ENCODE data around the gene BICRAL.
A peak's percentile ranks its signal among the peaks of the same experiment; 100 is the strongest.
"Not testable (repeated sequence)": the region's sequence is repeated elsewhere in the genome, so short reads cannot be mapped to it uniquely, and the experiment has no call there.

The BICRAL gene

GRCh38 chr6:42845327-42845694, 63.5 kb downstream of the BICRAL start:
- no peak for DNase-seq (ENCODE audit: low read depth)

GRCh38 chr6:42846505-42846904, 64.7 kb downstream of the BICRAL start:
- no peak for DNase-seq (ENCODE audit: low read depth)

DNA sequence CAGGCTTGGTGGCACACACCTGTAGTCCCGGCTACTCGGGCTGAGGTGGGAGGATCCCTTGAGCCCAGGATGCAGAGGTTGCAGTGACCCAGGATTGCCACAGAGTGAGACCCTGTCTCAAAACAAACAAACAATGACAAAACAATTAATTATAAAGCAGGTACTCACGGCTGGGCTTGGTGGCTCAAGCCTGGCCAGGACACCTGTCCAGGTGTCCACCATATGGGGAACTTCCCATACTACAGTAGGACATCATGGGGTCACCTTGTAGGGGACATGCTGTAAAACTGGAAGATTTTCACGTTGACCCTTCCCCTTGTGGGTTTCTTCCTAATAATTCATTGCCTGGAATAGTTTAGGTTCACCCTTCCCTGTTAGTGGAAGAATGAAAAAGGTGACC, 66.8 kb downstream of the BICRAL start:
- DNase-seq (ENCODE audit: low read depth) = no peak

- DNase-seq (ENCODE audit: low read depth) = no peak
Measured at GRCh38 chr6:42851599-42851998, 69.7 kb downstream of the BICRAL start.

- DNase-seq (ENCODE audit: low read depth) = no peak
Measured at GRCh38 chr6:42860036-42860435, 78.2 kb downstream of the BICRAL start.

- no peak for DNase-seq (ENCODE audit: low read depth)
Measured at GRCh38 chr6:42860481-42860880, 78.6 kb downstream of the BICRAL start.

DNA sequence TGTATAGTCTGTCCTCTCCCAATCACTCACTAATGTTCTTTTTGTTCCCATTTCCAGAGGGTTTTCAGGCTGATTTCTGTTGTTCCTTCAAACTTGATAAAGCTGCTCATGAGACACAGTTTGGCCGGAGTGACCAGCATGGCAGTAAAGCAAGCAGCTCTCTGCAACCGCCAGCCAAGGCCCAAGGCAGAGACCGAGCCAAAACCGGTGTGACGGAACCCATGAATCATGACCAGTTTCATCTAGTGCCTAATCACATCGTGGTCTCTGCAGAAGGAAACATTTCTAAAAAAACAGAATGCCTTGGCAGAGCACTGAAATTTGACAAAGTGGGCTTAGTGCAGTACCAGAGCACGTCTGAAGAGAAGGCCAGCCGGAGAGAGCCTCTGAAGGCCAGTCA, 82.8 kb downstream of the BICRAL start:
- no peak for DNase-seq (ENCODE audit: low read depth)

DNA sequence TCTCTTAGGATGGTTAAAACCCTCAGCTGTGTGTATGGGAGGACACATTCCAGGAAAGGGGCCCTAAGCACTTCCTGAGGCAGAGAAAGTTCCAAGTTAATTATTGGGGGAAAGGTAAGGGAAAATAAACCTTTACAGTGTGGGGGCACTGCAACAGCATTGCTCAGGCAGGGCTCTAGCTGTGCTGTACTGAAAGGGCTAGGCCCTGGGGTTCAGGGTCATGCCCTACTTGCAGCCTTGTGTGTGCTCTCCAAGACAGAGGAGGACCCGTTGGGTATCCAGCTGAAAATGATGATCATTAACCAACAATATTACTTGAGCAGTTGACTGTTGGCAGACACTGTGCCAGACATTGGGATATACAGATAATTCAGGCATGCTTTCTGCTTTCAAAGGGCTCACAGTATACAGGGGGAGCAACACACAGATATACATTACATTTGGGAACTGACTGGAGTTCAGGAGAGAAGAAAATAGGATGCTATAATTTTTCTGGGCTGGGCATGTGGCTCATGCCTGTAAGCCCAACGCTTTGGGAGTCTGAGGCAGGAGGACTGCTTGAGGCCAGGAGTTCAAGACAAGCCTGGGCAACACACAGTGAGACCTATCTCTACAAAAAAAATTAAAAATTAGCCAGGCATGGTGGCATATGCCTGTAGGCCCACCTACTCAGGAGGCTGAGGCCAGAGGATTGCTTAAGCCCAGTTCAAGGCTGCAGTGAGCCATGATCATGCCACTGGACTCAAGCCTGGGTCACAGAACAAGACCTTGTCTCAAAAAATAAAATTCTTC, 88.5 kb downstream of the BICRAL start:
- DNase-seq (ENCODE audit: low read depth) = no peak

DNA sequence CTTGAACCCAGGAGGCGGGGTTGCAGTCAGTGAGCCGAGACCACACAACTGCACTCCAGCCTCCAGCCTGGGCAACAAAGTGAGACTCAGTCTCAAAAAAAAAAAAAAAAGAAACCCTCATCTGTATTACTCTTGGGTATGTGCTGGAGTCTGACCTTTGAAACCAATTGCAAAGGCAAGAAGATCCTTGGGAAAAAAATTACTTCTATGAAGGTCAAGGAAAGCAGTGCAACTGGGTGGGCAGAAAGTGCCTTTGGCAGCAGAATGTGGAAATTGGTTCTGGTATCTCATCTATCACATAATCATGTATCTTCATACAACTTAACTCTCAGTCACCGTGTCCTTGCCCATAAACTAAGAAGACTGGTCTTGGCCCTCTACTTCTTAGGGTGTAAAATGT, 89.9 kb downstream of the BICRAL start:
- no peak for DNase-seq (ENCODE audit: low read depth)

- no peak for DNase-seq (ENCODE audit: low read depth)
Measured at GRCh38 chr6:42873313-42873712, 91.5 kb downstream of the BICRAL start.

DNA sequence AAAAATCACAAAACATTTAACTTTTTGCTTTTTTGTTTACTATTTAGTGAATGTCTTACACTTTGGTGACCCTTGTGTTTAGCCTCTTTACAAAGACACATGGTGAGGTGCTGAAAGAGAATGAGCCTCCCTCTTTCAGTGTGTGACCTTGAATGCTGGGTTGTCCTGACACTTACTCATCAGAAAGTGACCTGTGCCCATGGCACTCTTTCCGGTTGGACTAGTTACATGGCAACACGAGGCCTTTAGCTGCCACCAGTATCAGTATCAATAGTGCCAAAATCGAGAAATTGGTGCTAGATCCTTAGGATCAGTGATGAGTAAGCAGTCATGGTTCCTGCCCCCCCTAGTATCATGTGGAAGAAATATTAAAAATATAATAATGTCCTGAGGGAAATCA, 95.8 kb downstream of the BICRAL start:
- DNase-seq (ENCODE audit: low read depth) = no peak

- peak; percentile 66 for DNase-seq (ENCODE audit: low read depth)
Measured at GRCh38 chr6:42879372-42880239, 97.8 kb downstream of the BICRAL start, which contains the start of gene RPL7L1. RPL7L1 (plus strand) TSS chr6:42879616; CDS start chr6:42879911, 295 bp downstream.

GRCh38 chr6:42880240-42880817, 98.5 kb downstream of the BICRAL start:
- DNase-seq (ENCODE audit: low read depth) = not testable (repeated sequence)

- DNase-seq (ENCODE audit: low read depth) = not testable (repeated sequence)
Measured at GRCh38 chr6:42880871-42881270, 99.0 kb downstream of the BICRAL start.

- DNase-seq (ENCODE audit: low read depth) = no peak
Measured at GRCh38 chr6:42885702-42886101, 103.8 kb downstream of the BICRAL start.

GRCh38 chr6:42888201-42888600, 106.3 kb downstream of the BICRAL start:
- not testable (repeated sequence) for DNase-seq (ENCODE audit: low read depth)

DNA sequence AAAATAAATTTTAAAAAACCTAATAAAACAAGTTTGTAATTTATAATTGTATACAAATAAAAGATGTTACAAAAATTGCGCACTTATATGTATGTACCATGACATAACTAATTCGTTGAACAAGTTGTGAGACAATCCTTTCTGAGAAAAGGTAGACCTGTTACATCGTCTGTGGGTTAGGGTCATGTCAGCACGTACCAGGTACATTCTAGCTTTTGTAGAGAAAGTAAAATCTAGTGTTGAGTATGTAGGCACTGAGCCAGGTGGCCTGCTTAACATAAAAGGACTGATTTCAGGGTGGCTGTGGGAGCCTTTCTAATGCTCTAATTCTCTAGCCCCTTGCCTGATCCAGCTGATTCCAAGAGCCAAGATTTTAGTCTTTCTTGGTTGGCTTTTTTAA, 108.0 kb downstream of the BICRAL start:
- no peak for DNase-seq (ENCODE audit: low read depth)

GRCh38 chr6:42890311-42891198, 108.7 kb downstream of the BICRAL start:
- DNase-seq (ENCODE audit: low read depth) = peak; percentile 76

- no peak for DNase-seq (ENCODE audit: low read depth)
Measured at GRCh38 chr6:42891199-42891722, 109.4 kb downstream of the BICRAL start.

DNA sequence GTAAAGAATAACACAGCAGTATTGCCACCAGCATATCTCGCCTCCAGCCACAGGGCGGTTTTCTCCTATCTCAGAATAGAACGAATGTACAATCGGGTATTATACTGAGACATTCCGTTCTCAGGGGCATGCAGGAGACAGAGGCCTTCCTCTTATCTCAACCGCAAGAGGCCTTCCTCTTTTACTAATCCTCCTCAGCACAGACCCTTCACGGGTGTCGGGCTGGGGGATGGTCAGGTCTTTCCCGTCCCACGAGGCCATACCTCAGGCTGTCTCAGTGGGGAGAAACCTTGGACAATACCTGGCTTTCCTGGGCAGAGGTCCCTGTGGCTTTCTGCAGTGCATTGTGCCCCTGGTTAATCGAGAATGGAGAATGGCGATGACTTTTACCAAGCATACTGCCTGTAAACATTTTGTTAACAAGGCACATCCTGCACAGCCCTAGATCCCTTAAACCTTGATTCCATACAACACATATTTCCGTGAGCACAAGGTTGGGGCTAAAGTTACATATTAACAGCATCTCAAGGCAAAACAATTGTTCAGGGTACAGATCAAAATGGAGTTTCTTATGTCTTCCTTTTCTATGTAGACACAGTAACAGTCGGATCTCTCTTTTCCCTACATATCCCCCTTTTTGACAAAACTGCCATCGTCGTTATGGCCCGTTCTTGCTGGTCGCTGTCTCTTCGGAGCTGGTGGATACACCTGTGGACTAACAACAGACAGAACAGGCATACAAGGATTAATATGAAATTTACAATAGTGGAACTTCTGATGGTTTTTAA, 112.4 kb downstream of the BICRAL start:
- DNase-seq (ENCODE audit: low read depth) = not testable (repeated sequence)
